NCI-H1105 treated with DMSO at 0.1 percent for 48 hours (cell line): ENCODE measurements around the gene ZNF479.
"Not testable (repeated sequence)": the region's sequence is repeated elsewhere in the genome, so short reads cannot be mapped to it uniquely, and the experiment has no call there.

ENCODE experiments used
- DNase-seq: peaks from one replicate; lab custom pipeline; 2025; lab: John Stamatoyannopoulos, UW

Gene ZNF479

DNA sequence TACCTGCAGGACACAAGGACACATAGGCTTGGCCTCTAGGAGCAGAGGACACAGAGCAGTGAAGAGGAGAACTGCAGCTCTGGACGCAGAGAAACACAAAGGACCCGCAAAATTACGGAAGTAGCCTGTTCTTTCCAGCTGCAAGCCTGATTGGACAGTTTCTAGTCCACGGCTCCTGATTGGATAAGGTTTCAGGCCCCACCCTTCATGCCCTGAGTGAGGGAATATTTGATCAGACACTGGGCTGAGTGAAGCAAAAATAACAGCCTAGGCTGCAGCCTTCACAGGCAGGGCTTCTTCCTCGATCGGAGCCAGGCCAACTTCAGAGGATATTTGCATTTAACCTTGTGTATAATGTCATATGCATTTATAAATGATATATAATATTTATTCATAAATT lies at the start of gene ZNF479:
TSS of gene ZNF479 (minus strand) at position 101 of the 400 bp plus-strand sequence. CDS start 112 bp downstream, outside the sequence.
- not testable (repeated sequence) for DNase-seq

DNA sequence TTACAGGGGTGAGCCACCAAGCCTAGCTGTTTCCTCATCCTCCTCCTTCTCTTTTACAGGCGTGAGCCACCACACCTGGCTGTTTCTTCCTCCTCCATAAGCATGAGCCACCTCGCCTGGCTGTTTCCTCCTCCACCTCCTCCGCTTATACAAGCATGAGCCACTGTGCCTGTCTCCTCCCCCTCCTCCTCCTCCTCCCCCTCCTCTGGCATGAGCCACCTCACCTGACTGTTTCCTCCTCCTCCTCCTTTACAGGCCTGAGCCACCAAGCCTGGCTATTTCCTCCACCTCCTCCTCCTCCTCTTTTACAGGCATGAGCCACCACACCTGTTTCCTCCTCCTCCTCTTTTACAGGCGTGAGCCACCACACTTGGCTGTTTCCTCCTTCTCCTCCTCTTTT lies 49.8 kb upstream of the ZNF479 start:
- DNase-seq = no peak

DNA sequence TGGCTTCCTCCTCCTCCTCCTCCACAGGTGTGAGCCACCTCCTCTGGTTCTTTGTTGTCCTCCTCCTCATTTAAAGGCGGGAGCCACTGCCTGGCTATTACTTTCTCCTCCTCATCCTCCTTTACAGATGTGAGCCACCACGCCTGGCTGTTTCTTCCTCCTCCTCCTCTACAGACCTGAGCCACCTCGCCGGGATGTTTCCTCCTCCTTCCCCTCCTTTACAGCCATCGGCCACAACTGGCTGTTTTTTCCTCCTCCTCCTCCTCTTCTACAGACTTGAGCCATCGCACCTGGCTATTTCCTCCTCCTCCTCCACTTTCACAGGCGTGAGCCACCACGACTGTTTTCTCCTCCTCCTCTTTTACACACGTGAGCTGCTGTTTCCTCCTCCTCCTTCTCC lies 49.0 kb upstream of the ZNF479 start:
- DNase-seq = no peak

DNA sequence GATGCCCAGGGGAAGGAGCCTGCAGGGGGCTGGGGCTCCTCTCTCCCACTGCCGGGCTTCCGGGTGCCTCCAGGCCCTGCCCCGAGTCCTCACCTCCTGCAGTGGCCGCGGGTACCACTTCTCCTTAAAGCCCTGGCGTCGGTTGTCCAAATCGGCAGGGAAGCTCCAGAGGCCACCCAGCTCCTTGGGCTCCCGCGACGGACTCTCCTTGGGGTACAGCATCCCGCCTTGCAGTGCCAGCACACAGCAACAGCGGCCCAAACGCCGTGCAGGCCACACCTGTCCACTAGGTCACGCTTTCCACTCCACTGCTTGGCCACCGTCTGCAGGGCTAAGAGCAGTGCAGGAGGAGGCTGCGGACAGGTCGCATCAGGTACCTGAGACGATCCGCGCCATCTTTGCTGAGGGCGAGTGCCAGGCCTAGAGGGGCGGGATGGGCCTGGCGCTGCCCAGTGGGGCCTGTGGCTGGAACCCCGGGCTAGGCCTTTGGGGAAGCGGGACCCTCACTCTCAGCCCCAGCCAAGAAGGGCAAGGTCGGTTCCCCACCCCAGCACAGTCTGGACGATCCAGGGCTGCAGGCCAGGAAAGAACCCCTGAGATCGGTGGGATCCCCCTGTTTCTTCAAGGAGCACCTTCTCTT lies 47.7 kb upstream of the ZNF479 start:
- DNase-seq = no peak

DNA sequence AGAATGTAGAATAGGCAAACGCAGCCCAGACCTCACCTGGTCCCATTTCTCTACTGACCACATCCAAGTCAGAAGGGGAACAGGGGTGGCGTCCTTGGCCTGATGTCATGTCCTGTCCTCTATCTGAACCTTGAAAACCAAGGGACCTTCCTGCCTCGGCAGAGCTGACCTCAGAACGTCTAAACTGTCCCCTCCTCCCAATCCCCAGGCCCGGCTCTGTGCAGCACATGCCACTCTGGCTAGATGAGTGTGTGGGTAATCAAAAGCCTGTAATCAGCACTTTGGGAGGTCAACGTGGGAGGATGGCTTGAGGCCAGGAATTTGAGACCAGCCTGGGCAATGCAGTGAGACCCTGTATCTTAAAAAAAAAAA lies 46.5 kb upstream of the ZNF479 start:
- no peak for DNase-seq

DNA sequence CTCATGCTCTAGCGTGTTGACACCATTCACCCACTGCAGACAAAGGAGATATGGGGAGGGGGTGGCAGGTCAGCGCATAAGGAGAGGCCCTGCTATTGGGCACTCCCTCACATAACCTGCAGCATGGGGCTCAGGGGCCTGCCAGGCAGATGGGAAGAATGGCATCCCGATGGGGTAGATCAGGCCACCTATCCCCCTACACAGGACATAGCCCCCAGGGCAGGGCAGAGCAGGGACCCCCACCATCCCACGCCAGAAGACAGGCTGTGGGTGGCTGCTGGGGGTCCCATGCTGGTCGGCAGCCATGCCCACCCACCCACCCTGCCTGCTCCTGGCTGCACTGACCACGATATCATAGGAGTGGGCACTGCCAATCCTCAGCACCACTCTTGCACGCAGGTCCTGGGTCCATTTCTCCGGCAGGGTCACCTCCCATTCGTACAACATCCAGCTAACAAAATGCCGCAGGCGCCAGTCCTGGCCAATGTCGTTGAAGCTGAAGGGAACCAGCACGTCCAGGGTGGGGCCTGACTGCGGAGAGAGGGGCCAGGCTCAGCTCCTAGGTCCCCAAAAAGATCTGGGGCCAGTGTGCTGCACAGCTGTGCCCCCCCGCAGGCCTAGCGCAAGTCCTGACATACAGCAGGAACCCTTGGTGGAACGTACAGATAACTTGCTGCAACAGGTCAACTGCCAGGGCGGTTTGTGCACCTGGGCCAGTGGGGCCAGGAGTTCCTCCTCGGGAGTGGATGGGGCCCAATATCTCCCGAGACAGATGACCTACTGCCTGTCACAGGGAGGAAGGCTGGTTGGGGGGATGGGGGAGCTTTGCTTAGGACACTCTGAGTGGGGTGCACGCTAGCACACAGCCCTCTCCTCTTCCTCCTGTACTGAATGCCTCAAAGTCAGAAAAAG lies 45.9 kb upstream of the ZNF479 start:
- DNase-seq = no peak

DNA sequence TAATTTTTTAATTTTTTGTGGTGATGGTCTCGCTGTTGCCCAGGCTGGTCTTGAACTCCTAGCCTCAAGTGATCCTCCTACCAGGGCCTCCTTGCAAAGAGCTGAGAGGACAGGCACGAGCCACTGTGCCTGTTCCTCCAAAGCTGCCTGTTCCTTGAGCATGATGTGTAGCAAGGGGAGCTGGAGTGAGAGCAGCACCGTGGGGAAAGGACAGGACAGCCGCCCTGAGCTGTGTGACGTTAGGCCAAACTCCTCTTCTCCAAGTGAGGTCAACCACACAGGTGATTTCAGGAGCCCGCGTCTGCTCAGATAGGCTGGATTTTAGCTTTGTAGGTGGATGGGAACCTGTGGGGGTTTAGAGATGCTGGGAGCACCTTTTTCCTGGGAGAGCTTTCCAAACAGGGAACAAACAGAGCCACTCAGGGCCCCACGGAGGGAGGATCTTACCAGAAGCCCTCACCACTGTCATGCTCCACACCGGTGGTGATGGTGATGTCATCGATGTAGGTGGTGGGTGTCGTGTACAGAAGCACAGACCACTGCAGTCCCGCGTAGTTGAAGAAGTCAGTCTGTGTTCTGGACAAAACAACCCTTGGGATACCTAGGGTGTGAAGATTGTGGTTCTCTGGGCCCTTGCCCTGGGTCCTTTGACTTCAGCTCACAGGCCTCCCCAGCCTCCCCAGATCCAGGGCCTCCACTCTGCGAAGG lies 44.8 kb upstream of the ZNF479 start:
- DNase-seq = no peak

DNA sequence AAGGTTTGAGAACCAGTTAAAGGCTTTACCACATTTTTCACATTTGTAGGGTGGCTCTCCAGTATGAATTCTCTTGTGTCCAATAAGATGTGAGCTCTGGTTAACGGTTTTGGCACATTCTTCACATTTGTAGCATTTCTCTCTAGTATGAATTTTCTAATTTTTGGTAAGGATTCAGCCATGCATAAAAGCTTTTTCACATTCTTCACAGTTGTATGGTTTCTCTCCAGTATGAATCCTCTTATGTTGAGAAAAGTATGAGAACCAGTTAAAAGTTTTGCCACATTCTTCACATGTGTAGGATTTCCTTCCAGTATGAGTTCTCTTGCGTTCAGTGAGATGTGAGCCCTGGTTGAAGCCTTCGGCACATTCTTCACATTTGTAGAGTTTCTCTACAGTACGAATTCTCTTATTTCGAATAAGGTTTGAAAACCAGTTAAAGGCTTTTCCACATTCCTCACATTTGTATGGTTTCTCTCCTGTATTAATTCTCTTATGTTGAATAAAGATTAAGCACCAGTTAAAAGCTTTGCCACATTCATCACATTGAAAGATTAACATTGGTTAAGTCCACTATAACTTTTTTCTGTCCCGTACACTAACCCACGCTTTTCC lies 33.2 kb upstream of the ZNF479 start:
- no peak for DNase-seq

DNA sequence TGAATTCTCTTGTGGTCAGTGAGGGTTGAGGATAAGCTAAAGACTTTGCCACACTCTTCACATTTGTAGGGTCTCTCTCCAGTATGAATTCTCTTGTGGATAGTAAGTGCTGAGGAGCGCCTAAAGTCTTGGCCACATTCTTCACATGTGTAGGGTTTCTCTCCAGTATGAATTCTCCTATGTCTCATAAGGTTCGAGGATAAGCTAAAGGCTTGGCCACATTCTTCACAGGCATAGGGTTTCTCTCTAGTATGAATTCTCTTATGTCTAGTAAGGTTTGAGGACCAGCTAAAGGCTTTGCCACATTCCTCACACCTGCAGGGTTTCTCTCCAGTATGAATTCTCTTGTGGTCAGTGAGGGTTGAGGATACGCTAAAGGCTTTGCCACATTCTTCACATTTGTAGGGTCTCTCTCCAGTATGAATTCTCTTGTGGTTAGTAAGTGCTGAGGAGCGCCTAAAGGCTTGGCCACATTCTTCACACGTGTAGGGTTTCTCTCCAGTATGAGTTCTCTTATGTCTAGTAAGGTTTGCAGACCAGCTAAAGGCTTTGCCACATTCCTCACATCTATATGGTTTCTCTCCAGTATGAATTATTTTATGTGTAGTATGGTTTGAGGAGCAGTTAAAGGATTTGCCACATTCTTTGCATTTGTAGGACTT lies 12.0 kb downstream of the ZNF479 start:
- not testable (repeated sequence) for DNase-seq
